GM12878 (cell line): ENCODE results near the gene PLXND1. TPM values are rescaled to one million over a fixed set of nuclear protein-coding genes. Genes with fewer than 3 reads are reported as not detected.

Source experiments
- ATAC-seq: fragments of 200-7000 bp; cut with Tn5 transposase; 3 replicates; pipeline ENCODE4 v1.9.1; 2020; ENCODE audit warnings: mild to moderate bottlenecking, moderate library complexity
- BruUV-seq: library from RNA; stranded (reverse); fragments of 400-500 nt; replicated peaks from 2 replicates; lab custom pipeline; 2021; lab: Mats Ljungman, UMichigan
- CTCF ChIA-PET: fragments of 300-600 bp; sonication (Branson Sonifier 250); formaldehyde crosslinking; extraction: SDS; loops from one replicate; lab custom pipeline; 2021; ENCODE audit warnings: inconsistent platforms; lab: Yijun Ruan, JAX
- POLR2A ChIA-PET: fragments of 350-600 bp; formaldehyde crosslinking; extraction: SDS; loops from one replicate; lab custom pipeline; 2021; ENCODE audit warnings: inconsistent platforms; lab: Charles Lee
- RAD21 ChIA-PET: fragments of 300-600 bp; sonication (Branson Sonifier 250); formaldehyde crosslinking; loops from one replicate; lab custom pipeline; 2023; ENCODE audit warnings: antibody characterized with exemption; ENCODE audit not compliant: unreplicated experiment; lab: Charles Lee
- SMC1A ChIA-PET: fragments of 300-600 bp; sonication (Branson Sonifier 250); formaldehyde crosslinking; loops from one replicate; lab custom pipeline; 2023; ENCODE audit not compliant: unreplicated experiment, uncharacterized antibody; lab: Charles Lee
- DNase-seq: peaks from one replicate; pipeline ENCODE4 v3.0.0-alpha.2; 2011; ENCODE audit warnings: low read depth, low spot score
- FAIRE-seq: peaks from 3 replicates; lab custom pipeline; 2011; peaks lifted over from hg19 to GRCh38; lab: Jason Lieb, UNC
- H2AFZ ChIP-seq: 2 replicates; pipeline ENCODE4 v1.6.0; 2011; ENCODE audit warnings: low read depth, low read length, control low read depth; ENCODE audit not compliant: control insufficient read depth
- H3K27ac ChIP-seq: 2 replicates; pipeline ENCODE4 v1.5.1; 2011; ENCODE audit warnings: control low read depth; ENCODE audit not compliant: control insufficient read depth, insufficient read depth
- H3K27me3 ChIP-seq, 2 experiments: replicated peaks in 1 of 2; 2 replicates each; pipeline versions ENCODE4 v1.6.0 to v1.6.1; 2011; ENCODE audit warnings: low read length in 1 of 2; ENCODE audit not compliant: control insufficient read depth in 2 of 2, insufficient read depth in 2 of 2
- H3K36me3 ChIP-seq, 2 experiments: 2 replicates each; pipeline ENCODE4 v1.5.1; 2011; ENCODE audit warnings: low read length in 1 of 2; ENCODE audit not compliant: control insufficient read depth in 2 of 2, insufficient read depth in 2 of 2
- H3K4me1 ChIP-seq: 2 replicates; pipeline ENCODE4 v1.6.1; 2011; ENCODE audit warnings: mild to moderate bottlenecking, low read length, moderate library complexity, mixed read lengths; ENCODE audit not compliant: control insufficient read depth, insufficient read depth
- H3K4me2 ChIP-seq: 2 replicates; pipeline ENCODE4 v1.6.0; 2011; ENCODE audit warnings: control low read depth; ENCODE audit not compliant: control insufficient read depth, insufficient read depth
- H3K4me3 ChIP-seq: fragments of 200-600 bp; sonication (generic); 2 replicates; pipeline ENCODE4 v1.5.1; 2016
- H3K79me2 ChIP-seq: 2 replicates; pipeline ENCODE4 v1.6.0; 2011; ENCODE audit warnings: low read length; ENCODE audit not compliant: control insufficient read depth, insufficient read depth
- H3K9ac ChIP-seq: 2 replicates; pipeline ENCODE4 v1.8.0; 2011; ENCODE audit warnings: low read length, control low read depth, mixed read lengths; ENCODE audit not compliant: control insufficient read depth, insufficient read depth
- H3K9me3 ChIP-seq: replicated peaks from 3 replicates; pipeline ENCODE4 v1.5.1; 2011; ENCODE audit warnings: mild to moderate bottlenecking, low read length; ENCODE audit not compliant: control insufficient read depth, insufficient read depth
- H4K20me1 ChIP-seq: 2 replicates; pipeline ENCODE4 v1.6.0; 2011; ENCODE audit not compliant: control insufficient read depth, insufficient read depth
- ASH2L ChIP-seq: fragments of 300-600, 200-600 bp; sonication (generic); IDR thresholded peaks from 2 replicates; pipeline ENCODE4 v1.6.1; 2017; ENCODE audit warnings: low read depth, mild to moderate bottlenecking, borderline replicate concordance
- CTCF ChIP-seq, 3 experiments: IDR thresholded peaks in 2 of 3; conservative IDR thresholded peaks in 1 of 3; 2 replicates each; pipeline ENCODE4 v1.5.1; 2011; ENCODE audit warnings: low read depth in 3 of 3, low read length in 3 of 3, mild to moderate bottlenecking in 3 of 3, control low read depth in 2 of 3, moderate library complexity in 2 of 3, inconsistent platforms in 1 of 3, mixed read lengths in 1 of 3; ENCODE audit not compliant: control insufficient read depth in 2 of 3, insufficient read depth in 1 of 3; ENCODE audit errors: extremely low read depth in 1 of 3
- IKZF1 ChIP-seq: fragments of 450-650 bp; conservative IDR thresholded peaks from 2 replicates; pipeline ENCODE4 v1.6.1; 2017; ENCODE audit warnings: antibody characterized with exemption, mild to moderate bottlenecking
- IKZF2 ChIP-seq, 2 experiments: fragments of 450-650 bp; IDR thresholded peaks; 2 replicates each; pipeline ENCODE4 v1.6.1; 2017; ENCODE audit warnings: mild to moderate bottlenecking in 2 of 2, moderate library complexity in 2 of 2
- MTA2 ChIP-seq: fragments of 450-650 bp; IDR thresholded peaks from 2 replicates; pipeline ENCODE4 v1.6.1; 2016; ENCODE audit warnings: low read depth, mild to moderate bottlenecking, moderate library complexity
- MYC ChIP-seq: IDR thresholded peaks from 2 replicates; pipeline ENCODE4 v1.6.1; 2011; ENCODE audit warnings: mild to moderate bottlenecking, low read length, moderate library complexity, inconsistent platforms; ENCODE audit not compliant: insufficient read depth, insufficient replicate concordance, insufficient read length, severe bottlenecking
- NR2F1 ChIP-seq: fragments of 450-650 bp; conservative IDR thresholded peaks from 2 replicates; pipeline ENCODE4 v1.6.1; 2017; ENCODE audit warnings: mild to moderate bottlenecking
- POU2F2 ChIP-seq: IDR thresholded peaks from 3 replicates; pipeline ENCODE4 v1.6.1; 2011; ENCODE audit warnings: low read depth, mild to moderate bottlenecking, low read length, borderline replicate concordance
- RAD21 ChIP-seq: IDR thresholded peaks from 2 replicates; pipeline ENCODE4 v1.6.1; 2011; ENCODE audit warnings: mild to moderate bottlenecking, low read depth, low read length, moderate library complexity; ENCODE audit not compliant: insufficient read depth
- RB1 ChIP-seq: fragments of 450-650 bp; formaldehyde crosslinking; IDR thresholded peaks from 2 replicates; pipeline ENCODE4 v1.6.1; 2017; ENCODE audit warnings: mild to moderate bottlenecking, borderline replicate concordance
- SMAD5 ChIP-seq: IDR thresholded peaks from 2 replicates; pipeline ENCODE4 v1.6.1; 2016; ENCODE audit warnings: antibody characterized with exemption, low read depth
- SMARCA5 ChIP-seq: fragments of 450-650 bp; IDR thresholded peaks from 2 replicates; pipeline ENCODE4 v1.6.1; 2017; ENCODE audit warnings: mild to moderate bottlenecking
- SMC3 ChIP-seq: IDR thresholded peaks from 2 replicates; pipeline ENCODE4 v1.6.1; 2011; ENCODE audit warnings: low read length, improper control_type of control experiment, borderline replicate concordance
- TAF1 ChIP-seq: IDR thresholded peaks from 2 replicates; pipeline ENCODE4 v1.6.1; 2011; ENCODE audit warnings: mild to moderate bottlenecking, low read depth, low read length, borderline replicate concordance
- YBX1 ChIP-seq: fragments of 450-650 bp; IDR thresholded peaks from 2 replicates; pipeline ENCODE4 v1.6.1; 2016; ENCODE audit warnings: antibody characterized with exemption
- YY1 ChIP-seq: IDR thresholded peaks from 2 replicates; pipeline ENCODE4 v1.6.1; 2011; ENCODE audit warnings: low read depth, mild to moderate bottlenecking, low read length
- ZBTB11 ChIP-seq: fragments of 450-650 bp; formaldehyde crosslinking; IDR thresholded peaks from 2 replicates; pipeline ENCODE4 v1.5.0; 2022; ENCODE audit warnings: mild to moderate bottlenecking, missing genetic modification characterization
- WGBS: methylation state at CpG from one replicate; pipeline ENCODE4 v1.1.6; 2016; ENCODE audit warnings: low lambda C conversion rate; ENCODE audit not compliant: insufficient replicate concordance, insufficient coverage; ENCODE audit errors: missing lambda C conversion rate; 5-methylcytosine and 5-hydroxymethylcytosine counted together
- in situ Hi-C: fragments of 300-500 bp; cut with MboI; formaldehyde crosslinking; loops from 9 replicates; pipeline ENCODE4 v1.14.3; 2018; ENCODE audit warnings: mixed read lengths
- intact Hi-C: fragments of 100-400 bp; cut with micrococcal nuclease; formaldehyde crosslinking; loops from one replicate; pipeline ENCODE4 v1.14.2; 2022; ENCODE audit not compliant: unreplicated experiment
- polyA plus RNA-seq, 11 experiments: library from polyadenylated mRNA; depleted of rRNA in 4 of 11; unstranded in 6 of 11; stranded (reverse) in 5 of 11; fragments of >200 nt; fragmentation: Nextera tagmentation in 4 of 11; fragmentation: Illumina TruSeq in 1 of 11; extraction: Ambion mirVana in 4 of 11; extraction: Trizol in 1 of 11; gene quantifications; 1 replicate in 1 of 11; 2 replicates in 10 of 11; pipeline versions ENCODE4 v1.2.1 to v1.2.3, GENCODE V29; 2011 to 2016; ENCODE audit warnings: inconsistent platforms in 2 of 11, missing spikeins in 2 of 11, low read depth in 1 of 11
- total RNA-seq, 4 experiments: library from RNA; depleted of rRNA in 3 of 4; stranded (reverse); fragments of >200 nt in 3 of 4; fragmentation: Illumina TruSeq in 1 of 4; extraction: Trizol in 1 of 4; gene quantifications; 2 replicates each; pipeline versions ENCODE4 v1.2.1 to v1.2.3, GENCODE V29; 2013 to 2021

PLXND1 gene
- total and polyA plus RNA-seq, 10 of the 15 experiments (the other 5 are each of a cell fraction or from before 2014, with no cell fraction given): 0.01 to 2.3 (median 0.72) TPM; not detected in 7

- POLR2A ChIA-PET: interaction anchor here (0.5 to 1.9 kb wide), 2 partner anchors 228 to 265 kb away, joined by 6 read pairs; no protein-coding TSS in a partner anchor
- TSS peak; percentile 89 for BruUV-seq
- SMC1A ChIA-PET: interaction anchor here (0.6 to 2.1 kb wide), 10 partner anchors 10 to 266 kb away, joined by 3 to 12 read pairs (median 4); partner anchors contain the start of gene TMCC1
- Histone ChIP-seq H2AFZ (peak overlapping the region; percentile 96), H3K4me2 (peak overlapping the region; percentile 99), H3K9ac (peak overlapping the region; percentile 72), H3K27ac (peak overlapping the region; percentile 65), H4K20me1 (no peaks in the 10 kb centered on the region), H3K79me2 (no peaks in the 10 kb centered on the region; the same call in 1 of the 2 replicates), H3K4me1 (no peaks in the 10 kb centered on the region; the same call in 1 of the 2 replicates), H3K27me3 (no peaks in the 10 kb centered on the region; a peak in 1 of 4 replicates), H3K36me3 (no peaks in the 10 kb centered on the region), H3K9me3 (no peaks in the 10 kb centered on the region), H3K4me3 (peak overlapping the region; percentile 84)
- RAD21 ChIA-PET: interaction anchor here (0.7 to 1.7 kb wide), 10 partner anchors 102 to 378 kb away, joined by 3 to 12 read pairs (median 4); partner anchors contain the start of gene COPG1
- 4% methylated on average over 33 of the region's 38 CpGs for WGBS
- CTCF ChIA-PET: interaction anchor here (0.7 to 4.3 kb wide), 22 partner anchors 10 to 1010 kb away, joined by 3 to 30 read pairs (median 4); no protein-coding TSS in a partner anchor
- intact Hi-C loops (loop anchor here (1.0 to 10.0 kb wide), 4 partner anchors 137 to 307 kb away; no protein-coding TSS in a partner anchor), in situ Hi-C loops (no loop called here)
- peak; percentile 68 for ATAC-seq
- peak; percentile 45 for DNase-seq
- FAIRE-seq: peak; percentile 68
- no peak for TF ChIP-seq ASH2L
- TF ChIP-seq IKZF1: peak; percentile 47; the same call in 1 of the 2 replicates
- TF ChIP-seq NR2F1: 0 out of 2 replicates have a peak, but pooled peaks have one; percentile 17
- TF ChIP-seq SMAD5: 0 out of 2 replicates have a peak, but pooled peaks have one; percentile 0
- TF ChIP-seq POU2F2: 0 out of 3 replicates have a peak, but pooled peaks have one; percentile 25
- TF ChIP-seq RB1: 0 out of 2 replicates have a peak, but pooled peaks have one; percentile 33
- no peak for TF ChIP-seq YBX1
- TF ChIP-seq TAF1: 0 out of 2 replicates have a peak, but pooled peaks have one; percentile 23
- no peak for TF ChIP-seq MYC
- TF ChIP-seq RAD21: peak; percentile 90
- 0 out of 4 replicates have a peak, but pooled peaks have one; percentile 23 to 47 for TF ChIP-seq IKZF2 (IDR thresholded peaks at IDR 0.05)
- TF ChIP-seq CTCF (IDR thresholded peaks at IDR 0.05 in 2 of 3, conservative IDR thresholded peaks at IDR 0.05 in 1 of 3; ENCODE audit: control insufficient read depth in 2 of 3, extremely low read depth in 1 of 3, insufficient read depth in 1 of 3, low read depth in 3 of 3, low read length in 3 of 3): peak; percentile 85 to 92 (median 90)
- TF ChIP-seq YY1: peak; percentile 58; the same call in 1 of the 2 replicates
- peak; percentile 21; the same call in 1 of the 2 replicates for TF ChIP-seq MTA2
- TF ChIP-seq ZBTB11 (CRISPR knock-in tag): no peak
- peak; percentile 67; the same call in 1 of the 2 replicates for TF ChIP-seq SMARCA5
- TF ChIP-seq SMC3: peak; percentile 74; the same call in 1 of the 2 replicates
Measured at GRCh38 chr3:129627350-129628168, 21.1 kb upstream of the PLXND1 start.
